ENCODE results near the gene ANO1. TPM values are rescaled to one million over a fixed set of nuclear protein-coding genes. Genes with fewer than 3 reads are reported as not detected.

ANO1 gene
- total RNA-seq, 4 donors from 2014 or later: 1.5 to 8.7 (median 4.6) TPM

GRCh38 chr11:70099578-70100279 is 21.6 kb downstream of the ANO1 start:
- TF ChIP-seq CTCF (IDR thresholded peaks at IDR 0.05; ENCODE audit: low read depth): no peak

GRCh38 chr11:70100280-70100603 is 22.1 kb downstream of the ANO1 start:
- no peak for TF ChIP-seq CTCF (IDR thresholded peaks at IDR 0.05; ENCODE audit: low read depth)

- TF ChIP-seq CTCF (IDR thresholded peaks at IDR 0.05; ENCODE audit: low read depth): no peak
Measured at GRCh38 chr11:70100791-70101190, 22.7 kb downstream of the ANO1 start.

- TF ChIP-seq CTCF (IDR thresholded peaks at IDR 0.05; ENCODE audit: low read depth): no peak
Measured at GRCh38 chr11:70103256-70103975, 25.3 kb downstream of the ANO1 start.

GRCh38 chr11:70104419-70104818 is 26.3 kb downstream of the ANO1 start:
- no peak for TF ChIP-seq CTCF (IDR thresholded peaks at IDR 0.05; ENCODE audit: low read depth)

- TF ChIP-seq CTCF (IDR thresholded peaks at IDR 0.05; ENCODE audit: low read depth): no peak
Measured at GRCh38 chr11:70104961-70105360, 26.8 kb downstream of the ANO1 start.

- no peak for TF ChIP-seq CTCF (IDR thresholded peaks at IDR 0.05; ENCODE audit: low read depth)
Measured at GRCh38 chr11:70105369-70105754, 27.2 kb downstream of the ANO1 start.

All from subcutaneous adipose tissue (tissue), 4 donors.